ENCODE data around the gene PLPP4. TPM values are rescaled to one million over a fixed set of nuclear protein-coding genes. Genes with fewer than 3 reads are reported as not detected.
A peak's percentile ranks its signal among the peaks of the same experiment; 100 is the strongest.

Gene PLPP4
- polyA plus RNA-seq, 1 of the 3 experiments (the other 2 are of a cell fraction) = 27.9 TPM

GRCh38 chr10:120508393-120508792, 51.4 kb downstream of the PLPP4 start (continued):
- TF ChIP-seq RFX5 (IDR thresholded peaks at IDR 0.05; ENCODE audit: low read length) (no peak), JUND (IDR thresholded peaks at IDR 0.05) (peak; percentile 88), RXRA (IDR thresholded peaks at IDR 0.05; ENCODE audit: borderline replicate concordance, low read depth) (peak; percentile 60; the same call in 1 of the 2 replicates), YY1 (IDR thresholded peaks at IDR 0.05; ENCODE audit: low read depth) (no peak), USF1 (IDR thresholded peaks at IDR 0.05; ENCODE audit: borderline replicate concordance, low read depth) (no peak), ZBTB33 (IDR thresholded peaks at IDR 0.05; ENCODE audit: borderline replicate concordance, low read depth) (peak; percentile 42; the same call in 1 of the 2 replicates), ELF1 (IDR thresholded peaks at IDR 0.05) (no peak), MXI1 (IDR thresholded peaks at IDR 0.05; ENCODE audit: low read depth, low read length) (no peak), PBX3 (IDR thresholded peaks at IDR 0.05) (peak; percentile 76), TAF1 (IDR thresholded peaks at IDR 0.05; ENCODE audit: borderline replicate concordance, low read depth, low read length) (no peak), CHD2 (IDR thresholded peaks at IDR 0.05; ENCODE audit: low read length, partially characterized antibody) (no peak)
- TF ChIP-seq, protein P1, sequence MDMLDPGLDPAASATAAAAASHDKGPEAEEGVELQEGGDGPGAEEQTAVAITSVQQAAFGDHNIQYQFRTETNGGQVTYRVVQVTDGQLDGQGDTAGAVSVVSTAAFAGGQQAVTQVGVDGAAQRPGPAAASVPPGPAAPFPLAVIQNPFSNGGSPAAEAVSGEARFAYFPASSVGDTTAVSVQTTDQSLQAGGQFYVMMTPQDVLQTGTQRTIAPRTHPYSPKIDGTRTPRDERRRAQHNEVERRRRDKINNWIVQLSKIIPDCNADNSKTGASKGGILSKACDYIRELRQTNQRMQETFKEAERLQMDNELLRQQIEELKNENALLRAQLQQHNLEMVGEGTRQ (IDR thresholded peaks at IDR 0.05; ENCODE audit: borderline replicate concordance, low read depth, low read length) = no peak

DNA sequence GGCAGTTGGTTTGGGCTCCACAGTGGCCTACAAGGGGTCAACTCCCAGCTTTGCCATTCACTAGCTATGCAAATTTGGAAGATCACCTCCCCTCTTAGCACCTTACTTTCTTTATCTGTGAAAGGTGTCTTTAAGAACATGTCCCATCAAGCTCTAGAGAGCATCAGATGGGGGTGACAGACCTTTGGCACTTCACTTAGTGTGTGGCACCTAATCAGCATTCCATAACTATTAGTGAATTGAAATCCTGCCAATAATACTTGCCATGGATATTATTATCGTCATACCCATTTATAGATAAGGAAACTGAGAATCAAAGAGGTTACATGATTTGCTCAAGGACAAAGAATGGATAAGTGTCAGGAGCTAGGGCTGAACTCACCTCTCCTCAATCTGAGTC, 51.9 kb downstream of the PLPP4 start:
- Histone ChIP-seq H3K27me3 (ENCODE audit: insufficient read depth) (no peaks in the 10 kb centered on the region), H3K9ac (no peak overlapping the region), H3K9me2 (no peaks in the 10 kb centered on the region), H3F3A (replicated peaks; ENCODE audit: insufficient read depth) (peaks cover 12% of the 10 kb centered on the region), H4K20me1 (ENCODE audit: insufficient read depth) (peaks cover 31% of the 10 kb centered on the region; the same call in 1 of the 2 replicates), H3K36me3 (replicated peaks in 1 of 2; ENCODE audit: control insufficient read depth in 1 of 2, insufficient read depth in 2 of 2, low read length in 1 of 2) (peaks cover 2 to 24% of the 10 kb centered on the region in 2 experiments), H2AFZ (ENCODE audit: low read depth) (no peak overlapping the region), H3K4me1 (ENCODE audit: control insufficient read depth in 1 of 2, insufficient read depth in 2 of 2, low read depth in 1 of 2, low read length in 1 of 2) (peaks cover 7 to 10% of the 10 kb centered on the region in 2 experiments; a peak in 2 of 4 replicates), H3K27ac (ENCODE audit: low read depth in 2 of 2, low read length in 1 of 2) (0 out of 4 replicates have a peak overlapping the region, but pooled peaks of 1 of the 2 experiments have one; percentile 12), H3K4me2 (no peak overlapping the region), H3K9me3 (no peaks in the 10 kb centered on the region), H3K79me2 (ENCODE audit: insufficient read depth) (peaks cover 97% of the 10 kb centered on the region), H3K4me3 (ENCODE audit: low read depth in 2 of 2, low read length in 1 of 2) (no peak overlapping the region)
- CTCF ChIA-PET = interaction anchor here (1.0 kb wide), 1 partner anchor 16 kb away, joined by 3 read pairs; no protein-coding TSS in a partner anchor
- WGBS (ENCODE audit: low lambda C conversion rate) = 50% methylated on average over 1 of the region's 1 CpG
- no peak for DNase-seq
- TF ChIP-seq, protein P2, sequence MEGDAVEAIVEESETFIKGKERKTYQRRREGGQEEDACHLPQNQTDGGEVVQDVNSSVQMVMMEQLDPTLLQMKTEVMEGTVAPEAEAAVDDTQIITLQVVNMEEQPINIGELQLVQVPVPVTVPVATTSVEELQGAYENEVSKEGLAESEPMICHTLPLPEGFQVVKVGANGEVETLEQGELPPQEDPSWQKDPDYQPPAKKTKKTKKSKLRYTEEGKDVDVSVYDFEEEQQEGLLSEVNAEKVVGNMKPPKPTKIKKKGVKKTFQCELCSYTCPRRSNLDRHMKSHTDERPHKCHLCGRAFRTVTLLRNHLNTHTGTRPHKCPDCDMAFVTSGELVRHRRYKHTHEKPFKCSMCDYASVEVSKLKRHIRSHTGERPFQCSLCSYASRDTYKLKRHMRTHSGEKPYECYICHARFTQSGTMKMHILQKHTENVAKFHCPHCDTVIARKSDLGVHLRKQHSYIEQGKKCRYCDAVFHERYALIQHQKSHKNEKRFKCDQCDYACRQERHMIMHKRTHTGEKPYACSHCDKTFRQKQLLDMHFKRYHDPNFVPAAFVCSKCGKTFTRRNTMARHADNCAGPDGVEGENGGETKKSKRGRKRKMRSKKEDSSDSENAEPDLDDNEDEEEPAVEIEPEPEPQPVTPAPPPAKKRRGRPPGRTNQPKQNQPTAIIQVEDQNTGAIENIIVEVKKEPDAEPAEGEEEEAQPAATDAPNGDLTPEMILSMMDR (IDR thresholded peaks at IDR 0.05) = no peak
- no peak for TF ChIP-seq SMC3 (IDR thresholded peaks at IDR 0.05; ENCODE audit: low read depth, low read length)
- TF ChIP-seq TEAD4 (IDR thresholded peaks at IDR 0.05; ENCODE audit: borderline replicate concordance, insufficient read depth) = no peak
- TF ChIP-seq, protein P3, sequence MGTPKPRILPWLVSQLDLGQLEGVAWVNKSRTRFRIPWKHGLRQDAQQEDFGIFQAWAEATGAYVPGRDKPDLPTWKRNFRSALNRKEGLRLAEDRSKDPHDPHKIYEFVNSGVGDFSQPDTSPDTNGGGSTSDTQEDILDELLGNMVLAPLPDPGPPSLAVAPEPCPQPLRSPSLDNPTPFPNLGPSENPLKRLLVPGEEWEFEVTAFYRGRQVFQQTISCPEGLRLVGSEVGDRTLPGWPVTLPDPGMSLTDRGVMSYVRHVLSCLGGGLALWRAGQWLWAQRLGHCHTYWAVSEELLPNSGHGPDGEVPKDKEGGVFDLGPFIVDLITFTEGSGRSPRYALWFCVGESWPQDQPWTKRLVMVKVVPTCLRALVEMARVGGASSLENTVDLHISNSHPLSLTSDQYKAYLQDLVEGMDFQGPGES (IDR thresholded peaks at IDR 0.05; ENCODE audit: low read depth, low read length) = no peak
- no peak for TF ChIP-seq GABPA (IDR thresholded peaks at IDR 0.05; ENCODE audit: low read depth)
- TF ChIP-seq ZBTB33 (IDR thresholded peaks at IDR 0.05; ENCODE audit: borderline replicate concordance, low read depth) = no peak
- TF ChIP-seq JUND (IDR thresholded peaks at IDR 0.05) = no peak
- TF ChIP-seq MEF2A (IDR thresholded peaks at IDR 0.05; ENCODE audit: borderline replicate concordance, low read depth) = no peak
- TF ChIP-seq YY1 (IDR thresholded peaks at IDR 0.05; ENCODE audit: low read depth) = no peak
- no peak for TF ChIP-seq RCOR1 (IDR thresholded peaks at IDR 0.05; ENCODE audit: low read length)
- POLR2A ChIA-PET = no interaction called here

All from SK-N-SH (cell line).